ENCODE measurements around the gene PAK2.

DNA sequence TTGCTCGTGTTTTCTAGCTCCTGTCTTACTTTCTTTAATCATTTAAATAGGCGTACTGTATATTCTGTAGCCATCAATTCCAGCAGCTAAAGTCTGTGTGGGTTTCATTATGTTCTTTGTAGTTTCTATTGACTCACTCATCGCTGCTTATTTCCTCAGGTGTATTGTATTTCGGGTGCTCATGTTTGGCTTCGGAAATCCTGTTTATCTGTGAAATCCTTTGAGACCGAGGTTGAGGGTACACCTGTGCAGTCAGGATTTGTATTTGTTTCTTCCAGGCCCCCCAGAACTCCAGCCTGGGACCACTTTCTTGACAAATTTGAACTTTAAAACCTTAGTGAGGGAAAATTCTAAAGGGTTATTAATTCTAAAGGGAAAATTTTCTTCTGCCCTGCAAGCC lies 2.0 kb upstream of the PAK2 start:
- TF ChIP-seq CTCF (IDR thresholded peaks at IDR 0.05 in 8 of 11, conservative IDR thresholded peaks at IDR 0.05 in 3 of 11) (no peak), POLR2AphosphoS5 (IDR thresholded peaks at IDR 0.05) (no peak)
